HG02759 (cell line): ENCODE results near the gene PCBP2.
A peak's percentile ranks its signal among the peaks of the same experiment; 100 is the strongest.

Experiments
- ATAC-seq: cut with Tn5 transposase; IDR thresholded peaks from one replicate; pipeline ENCODE4 v1.9.1; 2021; ENCODE audit warnings: mild to moderate bottlenecking, moderate library complexity; ENCODE audit not compliant: unreplicated experiment

Gene PCBP2

DNA sequence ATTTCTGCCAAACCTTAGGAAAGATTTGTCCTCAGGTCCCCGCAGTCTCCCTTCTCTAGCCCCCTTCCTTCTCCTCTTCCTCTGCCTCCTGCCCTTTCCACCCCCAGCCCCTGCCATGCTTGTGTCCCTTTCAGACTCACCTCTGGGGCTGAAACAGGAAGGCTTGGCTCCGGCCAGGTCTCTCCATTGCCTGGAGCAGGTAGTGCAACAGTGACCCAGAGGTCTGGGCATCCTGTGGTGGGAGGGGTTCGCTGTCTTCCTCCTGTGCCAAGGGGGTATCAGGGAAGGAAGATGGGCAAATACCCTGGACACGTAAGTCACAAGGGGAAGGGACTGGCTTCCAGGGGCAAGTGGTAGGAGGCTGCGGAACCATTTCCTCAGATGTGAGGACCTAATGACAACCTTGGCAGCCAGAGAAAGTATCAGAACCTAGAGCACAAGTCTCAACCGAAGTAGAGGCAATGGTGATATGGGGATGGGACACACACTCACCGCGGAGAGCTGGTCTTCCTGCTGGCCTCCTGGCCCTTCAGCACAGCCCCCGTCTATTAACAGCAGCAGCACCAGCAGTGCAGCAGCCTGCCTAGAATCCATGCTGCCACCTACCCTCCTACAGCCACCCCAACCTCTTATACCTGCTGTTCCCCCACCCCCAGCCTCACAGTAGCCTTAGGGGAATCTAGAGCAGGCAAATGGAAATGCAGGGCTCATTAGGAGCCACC, 55.1 kb downstream of the PCBP2 start, which contains the start of gene NPFF:
TSS of gene NPFF (minus strand) at position 604 of the 722 bp plus-strand sequence. CDS start at position 594, 10 bp downstream.
- no peak for ATAC-seq

DNA sequence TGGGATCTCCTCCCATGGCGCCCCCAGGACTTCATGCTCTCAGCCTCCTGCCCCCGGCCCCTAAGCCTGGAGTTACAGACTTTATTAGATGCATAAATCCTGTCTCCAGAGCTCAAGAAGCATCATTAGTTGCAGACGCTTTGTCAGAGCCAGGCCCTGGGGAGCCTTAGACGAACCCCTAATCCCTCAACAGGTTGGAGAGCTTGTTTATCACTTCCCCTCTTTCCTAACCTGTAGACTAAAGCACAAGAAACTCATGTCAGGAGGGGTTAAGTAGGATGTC, 55.6 kb downstream of the PCBP2 start:
- no peak for ATAC-seq

DNA sequence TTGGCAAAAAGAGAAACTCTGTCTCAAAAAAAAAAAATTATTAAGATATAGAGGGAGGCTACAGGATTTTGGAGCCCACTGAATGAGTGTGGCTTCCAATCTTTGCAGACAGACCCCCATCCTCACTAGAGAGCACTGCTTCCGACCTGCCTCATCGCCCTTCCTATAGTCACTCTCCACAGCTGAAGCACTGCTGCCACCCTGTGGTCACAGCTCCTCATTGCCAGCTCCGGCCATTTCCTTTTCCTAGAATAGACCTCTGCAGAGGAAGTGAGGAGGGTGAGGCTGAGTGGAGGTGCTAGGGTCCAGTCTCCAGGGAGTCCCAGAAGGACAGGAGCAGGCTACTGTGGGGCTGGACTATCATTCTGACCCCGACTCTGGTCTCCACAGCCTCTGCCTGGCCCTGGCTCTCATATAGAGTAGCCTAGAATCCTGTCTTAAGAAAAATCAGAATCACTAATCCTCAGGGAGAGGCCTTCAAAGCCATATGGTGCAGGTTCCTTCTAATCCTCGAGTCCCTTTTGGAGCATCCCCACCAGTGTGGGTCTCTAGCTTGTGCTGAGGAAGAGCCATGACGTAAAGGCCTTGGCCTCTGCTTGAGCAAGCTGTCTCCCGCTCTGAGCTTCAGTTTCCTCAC, 56.8 kb downstream of the PCBP2 start:
- ATAC-seq, result peak; percentile 92

DNA sequence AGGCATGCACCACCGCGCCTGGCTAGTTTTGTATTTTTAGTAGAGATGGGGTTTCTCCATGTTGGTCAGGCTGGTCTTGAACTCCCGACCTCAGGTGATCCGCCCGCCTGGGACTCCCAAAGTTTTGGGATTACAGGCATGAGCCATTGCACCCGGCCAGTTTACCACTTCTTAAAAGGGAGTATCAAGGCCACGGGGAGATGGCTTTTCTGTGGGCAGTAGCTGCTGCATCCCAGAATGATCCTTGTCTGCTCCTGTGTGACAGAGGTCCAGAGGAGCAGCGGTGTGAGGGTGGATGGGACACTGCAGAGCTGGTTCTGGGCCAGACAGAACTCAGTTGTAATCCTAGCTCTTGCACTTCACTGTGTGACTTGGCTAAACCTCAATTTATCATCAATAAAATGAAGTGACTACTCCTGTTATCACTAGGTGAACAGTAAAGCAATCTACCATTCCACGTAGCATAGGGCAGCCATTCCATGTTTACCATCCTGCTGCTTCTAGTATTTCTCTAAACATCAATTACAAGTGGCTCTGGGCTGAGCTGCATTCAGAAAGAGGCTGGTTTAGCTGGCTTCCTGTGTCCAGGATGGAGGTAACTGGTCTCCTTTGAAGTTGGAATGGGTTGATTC, 58.4 kb downstream of the PCBP2 start:
- no peak for ATAC-seq

DNA sequence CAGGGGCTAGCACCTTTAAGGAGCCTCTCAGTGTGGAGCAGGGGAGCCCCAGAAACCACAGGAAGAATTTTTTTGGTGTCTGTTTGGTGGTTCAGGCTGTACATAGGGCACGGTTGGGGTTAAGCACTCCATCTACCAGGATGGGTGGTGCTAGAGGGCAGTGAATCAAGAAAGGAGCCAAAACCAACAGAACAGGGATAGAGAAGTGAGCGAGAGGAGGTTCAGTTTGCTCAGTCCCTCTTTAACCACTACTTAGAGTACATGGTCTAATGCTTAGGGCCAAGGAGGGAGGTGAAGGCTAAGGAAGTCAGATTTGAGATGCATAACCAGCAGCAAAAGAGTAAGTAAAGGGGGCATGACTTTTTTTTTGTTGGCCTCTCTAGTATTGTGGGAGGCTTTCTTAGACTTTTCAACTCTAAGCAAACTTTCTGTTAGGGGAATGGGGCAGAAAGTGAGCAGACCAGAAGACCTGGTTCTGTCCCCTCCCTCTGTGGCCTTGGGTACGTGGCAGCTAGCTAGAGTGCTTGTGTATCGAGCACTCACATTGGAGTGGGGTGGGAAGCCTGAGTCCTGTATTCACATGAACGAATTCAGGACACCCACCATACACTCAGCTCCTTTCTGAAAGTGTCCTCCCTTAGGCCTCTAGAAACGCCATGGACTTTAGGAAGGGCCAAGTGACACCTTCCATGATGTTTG, 62.0 kb downstream of the PCBP2 start:
- no peak for ATAC-seq

DNA sequence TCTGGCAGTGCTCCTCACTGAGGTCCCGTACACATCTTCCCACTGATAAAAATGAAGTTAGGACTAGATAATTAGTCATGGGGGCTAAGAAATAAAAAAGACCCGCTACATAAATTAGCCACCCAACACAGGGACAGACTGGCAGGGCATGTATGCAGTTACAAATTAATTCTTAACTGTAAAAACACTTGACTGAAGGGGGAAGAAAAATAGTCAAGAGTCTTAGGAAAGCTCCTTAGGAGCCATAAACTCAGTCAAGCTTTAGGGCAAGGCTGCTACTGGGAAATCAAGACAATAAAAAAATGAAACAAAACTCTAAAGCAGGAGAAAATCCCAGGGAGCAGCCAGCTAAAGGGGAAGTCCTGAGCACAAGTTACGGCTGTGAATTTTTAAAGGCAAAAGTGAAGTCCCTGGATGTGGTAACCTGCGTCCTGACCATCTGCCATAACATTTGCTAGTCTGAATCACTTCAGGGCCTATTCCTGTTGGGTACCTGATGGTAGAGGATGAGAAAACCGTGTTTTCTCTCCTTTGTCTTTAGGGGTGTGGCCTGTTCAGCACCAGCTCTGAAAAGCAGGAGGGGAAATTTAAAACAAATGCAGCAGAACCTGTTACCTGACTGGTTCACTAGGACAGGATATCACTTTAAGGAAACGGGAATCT, 62.9 kb downstream of the PCBP2 start:
- ATAC-seq, result no peak

DNA sequence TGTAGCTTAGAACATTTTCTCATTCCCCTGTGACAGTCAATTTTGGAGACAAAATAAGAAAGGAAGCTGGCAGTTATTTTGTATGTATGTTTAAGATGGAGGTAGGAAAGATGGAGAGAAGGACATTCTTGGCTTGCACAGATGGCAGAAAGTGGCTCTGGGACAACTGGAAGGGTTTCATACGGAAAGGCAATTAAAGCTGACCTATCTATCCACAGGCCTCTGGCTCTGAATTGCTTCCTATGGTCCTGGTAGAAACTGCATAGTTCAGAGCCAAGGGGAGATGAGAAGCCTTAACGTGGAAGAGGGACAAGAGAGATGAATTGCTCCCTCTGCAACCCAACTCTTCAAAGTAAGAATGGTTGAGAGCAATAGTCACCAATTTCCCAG, 63.4 kb downstream of the PCBP2 start:
- no peak for ATAC-seq

DNA sequence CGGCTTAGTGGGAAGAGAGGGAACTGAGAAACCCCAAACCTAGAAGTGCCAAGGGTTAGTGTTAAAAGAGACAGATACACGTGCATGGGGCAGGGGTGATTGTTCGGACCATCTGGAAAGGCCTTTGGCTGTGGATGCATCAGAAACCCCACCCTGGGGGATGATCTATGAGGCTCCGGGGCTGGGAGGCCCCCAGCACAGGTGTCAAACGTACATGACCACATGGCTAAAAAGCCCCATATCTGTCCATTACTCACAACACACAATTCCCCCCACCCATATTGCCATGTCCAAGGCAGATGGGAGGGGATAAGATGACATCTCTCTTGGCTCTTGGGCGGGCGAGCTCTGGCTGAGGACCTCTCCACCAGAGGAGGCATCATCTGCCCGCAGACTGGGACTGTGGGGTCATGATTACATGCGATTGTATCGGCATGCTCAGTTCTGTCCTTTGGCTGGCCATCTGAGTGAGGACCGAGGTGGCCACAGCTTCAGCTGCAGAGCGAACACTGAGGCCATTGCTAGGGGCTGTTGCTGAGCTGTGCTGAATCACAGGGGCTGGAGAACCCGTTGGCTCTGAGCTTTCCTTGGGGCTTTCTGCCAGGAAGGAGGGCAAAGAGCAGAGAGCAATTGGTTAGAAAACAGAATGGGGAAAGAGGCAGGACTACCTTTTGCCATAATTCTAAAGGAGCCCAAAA, 65.0 kb downstream of the PCBP2 start:
- ATAC-seq, result no peak

DNA sequence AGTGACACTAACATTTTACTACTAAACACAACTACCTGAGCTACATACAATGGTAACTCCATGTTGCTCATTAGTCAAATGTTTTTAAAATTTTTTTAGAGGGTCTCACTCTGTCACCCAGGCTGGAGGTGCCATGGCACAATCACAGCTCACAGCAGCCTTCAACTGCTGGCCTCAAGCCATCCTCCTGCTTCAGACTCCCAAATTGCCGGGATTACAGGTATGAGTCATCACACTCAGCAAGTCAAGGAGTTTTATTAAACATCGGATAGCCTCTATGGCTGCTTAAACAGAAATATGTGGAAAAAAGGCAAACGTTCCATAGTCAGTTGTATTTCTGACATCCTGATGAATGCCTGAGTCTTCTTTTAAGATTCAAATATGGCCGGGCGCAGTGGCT, 66.5 kb downstream of the PCBP2 start:
- no peak for ATAC-seq

DNA sequence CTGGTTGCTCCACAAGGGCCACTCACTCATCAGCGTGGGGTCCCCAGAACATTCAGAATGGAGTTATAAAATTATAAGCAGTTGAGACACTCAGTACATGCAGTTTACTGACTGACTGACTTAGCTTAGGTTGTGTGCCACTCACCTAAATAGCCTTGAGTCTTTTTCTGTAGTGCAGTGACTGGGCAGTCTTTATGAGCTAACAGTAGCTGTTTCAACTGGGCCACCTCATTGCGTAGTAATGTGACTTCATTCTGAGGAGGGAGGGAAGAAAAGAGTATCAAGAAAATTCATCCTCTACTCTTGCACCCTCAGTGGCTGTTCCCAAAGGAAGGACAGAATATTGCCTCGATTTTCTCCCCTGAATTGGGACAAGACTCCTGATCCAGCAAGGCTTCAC, 71.2 kb downstream of the PCBP2 start:
- no peak for ATAC-seq

DNA sequence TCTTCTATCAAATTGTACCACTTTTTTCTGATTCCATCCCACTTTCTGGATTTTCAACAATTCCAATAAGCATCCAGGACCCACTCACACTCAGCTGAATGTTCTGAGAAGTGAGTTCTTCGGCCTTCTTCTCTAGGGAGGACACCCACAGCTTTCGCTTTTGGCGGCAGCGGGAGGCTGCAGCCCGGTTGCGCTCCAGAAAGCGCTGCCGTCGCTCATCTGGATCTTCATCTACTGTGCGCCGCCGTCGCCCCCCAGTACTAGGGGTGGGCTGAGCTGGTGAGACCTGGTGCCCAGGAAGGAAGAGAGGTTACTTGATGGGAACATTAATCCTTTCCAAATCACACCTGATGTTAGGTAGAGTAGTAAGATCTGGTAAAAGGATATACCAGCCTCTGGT, 72.6 kb downstream of the PCBP2 start:
- ATAC-seq, result no peak

DNA sequence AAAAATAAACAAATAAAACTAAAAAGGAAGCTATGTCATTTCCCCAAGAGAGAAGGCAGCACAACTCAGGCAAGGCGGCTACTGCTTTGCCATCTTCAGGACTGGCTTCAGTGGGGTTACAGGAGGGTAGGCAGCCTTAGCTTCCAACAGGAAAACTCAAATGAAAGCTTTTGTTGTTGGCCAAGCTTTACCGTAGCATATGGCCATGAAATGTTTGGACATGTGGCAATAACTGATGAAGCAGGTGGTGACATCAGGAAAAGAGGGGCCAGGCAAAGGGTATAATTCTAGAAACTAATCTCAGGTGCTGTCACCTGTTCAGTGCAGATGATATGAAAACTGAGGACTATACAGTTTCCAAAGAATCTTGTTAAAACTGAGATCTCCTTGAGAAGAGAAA, 78.2 kb downstream of the PCBP2 start:
- no peak for ATAC-seq
